H1 (cell line): ENCODE results near the gene SLC9A5. TPM values are rescaled to one million over a fixed set of nuclear protein-coding genes. Genes with fewer than 3 reads are reported as not detected.

ENCODE experiments used
- CTCF ChIA-PET: fragments of 300-600 bp; sonication (Branson Sonifier 250); formaldehyde crosslinking; loops from one replicate; lab custom pipeline; 2021; ENCODE audit not compliant: partially characterized antibody; lab: Charles Lee
- POLR2A ChIA-PET: fragments of 300-600 bp; sonication (Branson Sonifier 250); formaldehyde crosslinking; loops from one replicate; lab custom pipeline; 2021; ENCODE audit warnings: inconsistent platforms; ENCODE audit not compliant: partially characterized antibody; lab: Charles Lee
- DNase-seq, 2 experiments: peaks; one replicate each; pipeline versions ENCODE4 v3.0.0 to v3.0.0-alpha.2; 2010 to 2022; ENCODE audit warnings: low spot score in 2 of 2, low read depth in 1 of 2, mixed read lengths in 1 of 2
- FAIRE-seq: peaks from 2 replicates; lab custom pipeline; 2011; peaks lifted over from hg19 to GRCh38; lab: Jason Lieb, UNC
- H2AFZ ChIP-seq: 2 replicates; pipeline ENCODE4 v1.8.1; 2012; ENCODE audit warnings: low read length, inconsistent platforms
- H2AK5ac ChIP-seq: 2 replicates; pipeline ENCODE4 v1.6.1; 2013; ENCODE audit warnings: low read depth, low read length
- H2BK120ac ChIP-seq: replicated peaks from 2 replicates; pipeline ENCODE3; 2013; ENCODE audit warnings: low read depth, low read length, inconsistent platforms
- H2BK12ac ChIP-seq: 2 replicates; pipeline ENCODE4 v1.6.1; 2013; ENCODE audit warnings: low read depth, low read length
- H2BK15ac ChIP-seq: 2 replicates; pipeline ENCODE4 v1.6.1; 2013; ENCODE audit warnings: low read length
- H2BK20ac ChIP-seq: 2 replicates; pipeline ENCODE4 v1.6.1; 2013; ENCODE audit warnings: low read length
- H2BK5ac ChIP-seq: 2 replicates; pipeline ENCODE4 v1.6.1; 2013; ENCODE audit warnings: low read depth, low read length
- H3K14ac ChIP-seq: 2 replicates; pipeline ENCODE4 v1.6.1; 2013; ENCODE audit warnings: inconsistent platforms; ENCODE audit not compliant: insufficient read length
- H3K18ac ChIP-seq: 2 replicates; pipeline ENCODE4 v1.6.1; 2013; ENCODE audit warnings: low read length; ENCODE audit errors: extremely low read depth
- H3K23ac ChIP-seq: 2 replicates; pipeline ENCODE4 v1.6.1; 2013; ENCODE audit warnings: inconsistent platforms; ENCODE audit not compliant: insufficient read length
- H3K23me2 ChIP-seq: 2 replicates; pipeline ENCODE4 v1.6.1; 2013; ENCODE audit warnings: low read depth, low read length
- H3K27ac ChIP-seq: 2 replicates; pipeline ENCODE4 v1.6.1; 2011; ENCODE audit warnings: low read depth, low read length, inconsistent platforms
- H3K27me3 ChIP-seq, 4 experiments: replicated peaks in 1 of 4; 1 replicate in 1 of 4; 2 replicates in 3 of 4; pipeline versions ENCODE4 v1.6.1 to v1.8.1; 2011 to 2013; ENCODE audit warnings: low read length in 3 of 4, mild to moderate bottlenecking in 3 of 4, inconsistent platforms in 2 of 4, mixed read lengths in 2 of 4, moderate library complexity in 1 of 4; ENCODE audit not compliant: control insufficient read depth in 3 of 4, insufficient read depth in 3 of 4; ENCODE audit errors: extremely low read depth in 1 of 4
- H3K36me3 ChIP-seq, 4 experiments: 2 replicates each; pipeline versions ENCODE4 v1.6.1 to v1.8.1; 2011 to 2013; ENCODE audit warnings: mild to moderate bottlenecking in 4 of 4, low read length in 3 of 4, moderate library complexity in 2 of 4, control low read depth in 1 of 4, inconsistent platforms in 1 of 4; ENCODE audit not compliant: insufficient read depth in 4 of 4, control insufficient read depth in 2 of 4
- H3K4ac ChIP-seq: replicated peaks from 2 replicates; pipeline ENCODE3; 2013; ENCODE audit warnings: low read length, low read depth, mixed read lengths, inconsistent platforms; ENCODE audit not compliant: insufficient read length
- H3K4me1 ChIP-seq, 4 experiments: replicated peaks in 1 of 4; 1 replicate in 1 of 4; 2 replicates in 3 of 4; pipeline versions ENCODE4 v1.6.1 to v1.8.1; 2011 to 2013; ENCODE audit warnings: low read length in 3 of 4, inconsistent platforms in 2 of 4, mixed read lengths in 1 of 4; ENCODE audit not compliant: insufficient read depth in 4 of 4, control insufficient read depth in 3 of 4
- H3K4me2 ChIP-seq, 2 experiments: 2 replicates each; pipeline versions ENCODE4 v1.6.1 to v1.8.1; 2011 to 2013; ENCODE audit warnings: low read depth in 2 of 2, low read length in 2 of 2, control low read depth in 1 of 2, inconsistent platforms in 1 of 2, mild to moderate bottlenecking in 1 of 2; ENCODE audit not compliant: insufficient read depth in 1 of 2
- H3K4me3 ChIP-seq, 4 experiments: fragments of 200-600, 300-600 bp in 1 of 4; sonication (generic), shearing (Covaris generic), sonication (Bioruptor Twin) in 1 of 4; 2 replicates each; pipeline versions ENCODE4 v1.5.1 to v1.8.1; 2011 to 2016; ENCODE audit warnings: low read length in 4 of 4, low read depth in 3 of 4, control low read depth in 2 of 4, inconsistent platforms in 2 of 4, mild to moderate bottlenecking in 2 of 4, mixed read lengths in 1 of 4, moderate library complexity in 1 of 4; ENCODE audit not compliant: insufficient read depth in 2 of 4; ENCODE audit errors: extremely low read depth in 1 of 4
- H3K56ac ChIP-seq: replicated peaks from 2 replicates; pipeline ENCODE3; 2013; ENCODE audit warnings: low read depth, mild to moderate bottlenecking, mixed read lengths, low read length, inconsistent platforms; ENCODE audit not compliant: insufficient read length
- H3K79me1 ChIP-seq: 2 replicates; pipeline ENCODE4 v1.6.1; 2013; ENCODE audit warnings: low read depth, low read length, control low read depth
- H3K79me2 ChIP-seq, 2 experiments: 2 replicates each; pipeline versions ENCODE4 v1.6.1 to v1.8.1; 2012 to 2013; ENCODE audit warnings: low read length in 2 of 2, mild to moderate bottlenecking in 2 of 2, inconsistent platforms in 1 of 2; ENCODE audit not compliant: insufficient read depth in 2 of 2, control insufficient read depth in 1 of 2
- H3K9ac ChIP-seq, 4 experiments: replicated peaks in 1 of 4; 1 replicate in 1 of 4; 2 replicates in 3 of 4; pipeline versions ENCODE4 v1.6.1 to v1.8.1; 2011 to 2013; ENCODE audit warnings: low read depth in 3 of 4, low read length in 3 of 4, control low read depth in 2 of 4, mild to moderate bottlenecking in 2 of 4, moderate library complexity in 2 of 4, inconsistent platforms in 1 of 4; ENCODE audit errors: extremely low read depth in 1 of 4
- H3K9me3 ChIP-seq, 2 experiments: 2 replicates each; pipeline versions ENCODE4 v1.6.1 to v1.8.1; 2012 to 2013; ENCODE audit warnings: mild to moderate bottlenecking in 2 of 2, moderate library complexity in 2 of 2, control low read depth in 1 of 2, inconsistent platforms in 1 of 2, low read depth in 1 of 2, low read length in 1 of 2, mixed read lengths in 1 of 2; ENCODE audit not compliant: insufficient read depth in 2 of 2
- H4K20me1 ChIP-seq, 2 experiments: replicated peaks in 1 of 2; 2 replicates each; pipeline versions ENCODE3 to v1.8.1; 2011 to 2013; ENCODE audit warnings: inconsistent platforms in 2 of 2, low read length in 2 of 2, mild to moderate bottlenecking in 1 of 2; ENCODE audit not compliant: insufficient read depth in 2 of 2, control insufficient read depth in 1 of 2
- H4K5ac ChIP-seq: 2 replicates; pipeline ENCODE4 v1.6.1; 2013; ENCODE audit warnings: low read length, low read depth, mixed read lengths, inconsistent platforms; ENCODE audit not compliant: insufficient read length
- H4K8ac ChIP-seq: 2 replicates; pipeline ENCODE4 v1.8.0; 2013; ENCODE audit warnings: mild to moderate bottlenecking, moderate library complexity, low read length, inconsistent platforms; ENCODE audit not compliant: insufficient read depth; ENCODE audit errors: extremely low read depth
- H4K91ac ChIP-seq: replicated peaks from 2 replicates; pipeline ENCODE3; 2013; ENCODE audit warnings: low read length, mixed read lengths, inconsistent platforms; ENCODE audit not compliant: insufficient read length
- BACH1 ChIP-seq: IDR thresholded peaks from 2 replicates; pipeline ENCODE4 v1.6.1; 2012; ENCODE audit warnings: low read length, improper control_type of control experiment
- CBX5 ChIP-seq: fragments of 300-800, 300-1000 bp; sonication (generic); IDR thresholded peaks from 2 replicates; pipeline ENCODE4 v1.7.1; 2016; ENCODE audit warnings: antibody characterized with exemption, low read length, low read depth
- CTBP2 ChIP-seq: IDR thresholded peaks from 2 replicates; pipeline ENCODE4 v1.7.0; 2011; ENCODE audit warnings: borderline replicate concordance, mild to moderate bottlenecking, moderate library complexity, mixed read lengths, low read length; ENCODE audit not compliant: insufficient read depth, insufficient read length
- GABPA ChIP-seq: IDR thresholded peaks from 2 replicates; pipeline ENCODE4 v1.6.1; 2011; ENCODE audit warnings: mild to moderate bottlenecking, low read length, moderate library complexity, borderline replicate concordance; ENCODE audit not compliant: insufficient read depth
- HDAC6 ChIP-seq: IDR thresholded peaks from one replicate; pipeline ENCODE4 v1.7.1; 2012; ENCODE audit warnings: low read depth, mild to moderate bottlenecking, inconsistent platforms, low read length, moderate library complexity
- JUND ChIP-seq: IDR thresholded peaks from 2 replicates; pipeline ENCODE4 v1.6.1; 2011; ENCODE audit warnings: mild to moderate bottlenecking, improper control_type of control experiment, low read length
- KDM1A ChIP-seq: fragments of 200-600, 300-600 bp; sonication (generic); IDR thresholded peaks from 2 replicates; pipeline ENCODE4 v1.7.1; 2016; ENCODE audit warnings: mild to moderate bottlenecking, low read length, borderline replicate concordance
- KDM4A ChIP-seq: IDR thresholded peaks from one replicate; pipeline ENCODE4 v1.7.1; 2012; ENCODE audit warnings: low read depth, mild to moderate bottlenecking, moderate library complexity, low read length, inconsistent platforms; ENCODE audit not compliant: severe bottlenecking
- KDM5A ChIP-seq: fragments of 200-600 bp; IDR thresholded peaks from 2 replicates; pipeline ENCODE4 v1.7.1; 2012; ENCODE audit warnings: mild to moderate bottlenecking, low read length, inconsistent platforms, mixed read lengths
- NANOG ChIP-seq: IDR thresholded peaks from 2 replicates; pipeline ENCODE4 v1.6.1; 2011; ENCODE audit warnings: low read length, low read depth, mild to moderate bottlenecking, inconsistent platforms; ENCODE audit not compliant: insufficient read depth, poor library complexity, severe bottlenecking
- PHF8 ChIP-seq: fragments of 200-600 bp; sonication (generic); conservative IDR thresholded peaks from 2 replicates; pipeline ENCODE4 v1.7.1; 2012; ENCODE audit warnings: low read depth, mild to moderate bottlenecking, inconsistent platforms, low read length, moderate library complexity
- RBBP5 ChIP-seq: IDR thresholded peaks from 2 replicates; pipeline ENCODE4 v1.7.1; 2012; ENCODE audit warnings: low read depth, mild to moderate bottlenecking, inconsistent platforms, low read length, moderate library complexity, borderline replicate concordance
- SP2 ChIP-seq: IDR thresholded peaks from 2 replicates; pipeline ENCODE4 v1.6.1; 2012; ENCODE audit warnings: mild to moderate bottlenecking, low read length, inconsistent platforms
- SRF ChIP-seq: IDR thresholded peaks from 2 replicates; pipeline ENCODE4 v1.6.1; 2011; ENCODE audit warnings: mild to moderate bottlenecking, low read depth, low read length, moderate library complexity
- TAF1 ChIP-seq: IDR thresholded peaks from 2 replicates; pipeline ENCODE4 v1.6.1; 2011; ENCODE audit warnings: mild to moderate bottlenecking, low read depth, low read length
- WGBS, 2 experiments: shearing (Covaris generic) in 1 of 2; methylation state at CpG; one replicate each; pipeline versions ENCODE4 v1.1.6 to v1.1.7; 2013 to 2015; ENCODE audit warnings: low lambda C conversion rate in 2 of 2, mixed read lengths in 2 of 2, inconsistent platforms in 1 of 2, low coverage in 1 of 2, missing lambda C conversion rate in 1 of 2; ENCODE audit not compliant: insufficient replicate concordance in 2 of 2, insufficient coverage in 1 of 2, insufficient read length in 1 of 2; ENCODE audit errors: extremely low coverage in 1 of 2, missing lambda C conversion rate in 1 of 2; 5-methylcytosine and 5-hydroxymethylcytosine counted together
- polyA plus RNA-seq, 7 experiments: library from polyadenylated mRNA; depleted of rRNA in 3 of 7; stranded (reverse) in 5 of 7; unstranded in 2 of 7; fragments of >200 nt in 5 of 7; fragments of 200-250 nt in 2 of 7; gene quantifications; 1 replicate in 5 of 7; 2 replicates in 1 of 7; 4 replicates in 1 of 7; pipeline versions ENCODE4 v1.2.1 to v1.2.3, GENCODE V29; 2011 to 2013; ENCODE audit warnings: missing spikeins in 2 of 7, mixed read lengths in 2 of 7
- total RNA-seq: library from RNA; stranded (reverse); fragmentation: NEBNext Ultra II Directional; extraction: Animal tissue kit (Norgen Biotek cat#: 25700); gene quantifications from 2 replicates; pipeline ENCODE4 v1.2.1, GENCODE V29; 2021

The SLC9A5 gene
- total and polyA plus RNA-seq, 2 of the 8 experiments (the other 6 are each of a cell fraction or from before 2014, with no cell fraction given), result 7.9 to 8.6 TPM

GRCh38 chr16:67287960-67288359, 39.2 kb downstream of the SLC9A5 start:
- H2BK120ac ChIP-seq, result no peak overlapping the region
- H3K23me2 ChIP-seq, result no peaks in the 10 kb centered on the region
- H3K4me1 ChIP-seq, result peaks cover 0 to 2% (median 0%) of the 10 kb centered on the region in 4 experiments; a peak in 1 of 7 replicates
- H3K4me2 ChIP-seq, result no peak overlapping the region
- H3K14ac ChIP-seq, result no peak overlapping the region
- no peak overlapping the region for H3K18ac ChIP-seq
- ChIA-PET CTCF (interaction anchor here (0.7 to 10.5 kb wide), 10 partner anchors 9 to 313 kb away, joined by 3 to 217 read pairs (median 4); partner anchors contain the start of gene TPPP3), POLR2A (no interaction called here)
- no peaks in the 10 kb centered on the region for H3K36me3 ChIP-seq
- H3K56ac ChIP-seq, result no peak overlapping the region
- H3K27ac ChIP-seq, result no peak overlapping the region
- H2BK5ac ChIP-seq, result no peak overlapping the region
- H4K5ac ChIP-seq, result no peak overlapping the region
- no peaks in the 10 kb centered on the region for H3K9me3 ChIP-seq
- H3K79me2 ChIP-seq, result no peaks in the 10 kb centered on the region
- no peak overlapping the region for H3K23ac ChIP-seq
- no peak overlapping the region for H3K4ac ChIP-seq
- WGBS, 2 experiments, result 93% methylated on average over 13 of the region's 14 CpGs; no CpG with 5 or more reads in 1 of the 2 experiments
- no peak overlapping the region for H2AFZ ChIP-seq
- no peak overlapping the region for H4K8ac ChIP-seq
- no peak overlapping the region for H4K91ac ChIP-seq
- no peak for DNase-seq
- no peak overlapping the region for H2BK15ac ChIP-seq
- no peak overlapping the region for H3K4me3 ChIP-seq
- H2AK5ac ChIP-seq, result no peak overlapping the region
- peaks cover 2 to 9% of the 10 kb centered on the region in 2 experiments for H4K20me1 ChIP-seq
- H3K27me3 ChIP-seq, result no peaks in the 10 kb centered on the region; a peak in 3 of 7 replicates
- FAIRE-seq, result no peak
- no peak overlapping the region for H3K9ac ChIP-seq
- no peaks in the 10 kb centered on the region for H3K79me1 ChIP-seq
- no peak overlapping the region for H2BK20ac ChIP-seq
- H2BK12ac ChIP-seq, result no peak overlapping the region
- TF ChIP-seq PHF8 (no peak), TAF1 (no peak), KDM5A (no peak), SRF (no peak), GABPA (no peak), SP2 (no peak), KDM4A (no peak), RBBP5 (no peak), NANOG (no peak), KDM1A (no peak), CBX5 (no peak), CTBP2 (no peak), JUND (no peak), BACH1 (no peak), HDAC6 (no peak)
